ENCODE data around the gene BMPR1B. TPM values are rescaled to one million over a fixed set of nuclear protein-coding genes. Genes with fewer than 3 reads are reported as not detected.

The BMPR1B gene
- total and polyA plus RNA-seq, 2 of the 8 experiments (the other 6 are each of a cell fraction or from before 2014, with no cell fraction given) = 0.14 to 1.1 TPM

DNA sequence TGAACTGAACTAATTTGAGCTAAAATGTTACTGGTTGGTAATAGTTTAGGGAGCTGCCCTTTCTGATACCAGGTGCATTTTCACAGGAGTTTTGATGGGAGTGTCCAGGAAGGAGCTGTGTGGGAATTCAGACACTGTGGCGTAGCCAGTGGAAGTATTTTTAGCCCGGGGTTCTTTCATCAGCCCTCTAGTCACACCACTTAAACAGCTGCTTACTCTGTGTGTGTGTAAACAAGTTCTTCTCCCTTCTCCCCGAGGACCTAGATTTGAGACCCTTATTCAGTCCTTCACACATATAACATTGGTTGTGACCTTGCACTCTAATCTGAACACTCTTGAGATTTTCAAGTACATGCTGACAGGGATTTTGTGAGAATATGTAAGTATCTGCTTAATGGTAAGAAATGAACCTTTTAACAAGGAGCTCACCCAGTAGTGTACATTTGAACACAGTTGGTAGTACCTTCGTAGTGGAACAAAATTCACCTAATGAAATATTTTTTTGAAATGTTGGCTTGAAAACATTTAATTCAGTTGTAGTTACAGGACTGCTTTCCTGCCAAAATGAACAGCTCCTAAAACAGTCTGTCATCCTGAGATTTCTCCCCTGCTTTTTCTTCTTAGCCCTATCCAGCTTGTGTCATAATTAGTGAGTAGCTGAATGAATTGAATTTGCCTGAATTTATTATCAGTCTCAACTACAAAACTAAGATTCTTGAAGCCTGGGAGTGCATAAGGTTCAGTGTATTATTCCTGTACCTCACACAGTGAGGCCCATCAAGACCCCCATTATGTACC lies 61.8 kb downstream of the BMPR1B start:
- Histone ChIP-seq H3K27me3 (replicated peaks in 1 of 4; ENCODE audit: control insufficient read depth in 3 of 4, extremely low read depth in 1 of 4, insufficient read depth in 3 of 4, low read length in 3 of 4) (no peaks in the 10 kb centered on the region), H2BK12ac (ENCODE audit: low read depth, low read length) (no peak overlapping the region), H3K4me1 (replicated peaks in 1 of 4; ENCODE audit: control insufficient read depth in 3 of 4, insufficient read depth in 4 of 4, low read length in 3 of 4) (no peaks in the 10 kb centered on the region), H3K36me3 (ENCODE audit: control insufficient read depth in 2 of 4, insufficient read depth in 4 of 4, low read length in 3 of 4) (no peaks in the 10 kb centered on the region), H4K5ac (ENCODE audit: insufficient read length, low read depth, low read length) (no peak overlapping the region), H2BK120ac (replicated peaks; ENCODE audit: low read depth, low read length) (no peak overlapping the region), H3K4me3 (ENCODE audit: extremely low read depth in 1 of 4, insufficient read depth in 2 of 4, low read depth in 3 of 4, low read length in 4 of 4) (no peak overlapping the region), H4K8ac (ENCODE audit: extremely low read depth, insufficient read depth, low read length) (no peak overlapping the region), H4K20me1 (replicated peaks in 1 of 2; ENCODE audit: control insufficient read depth in 1 of 2, insufficient read depth in 2 of 2, low read length in 2 of 2) (no peaks in the 10 kb centered on the region), H3K23me2 (ENCODE audit: low read depth, low read length) (no peaks in the 10 kb centered on the region), H3K27ac (ENCODE audit: low read depth, low read length) (no peak overlapping the region), H3K9me3 (ENCODE audit: insufficient read depth in 2 of 2, low read depth in 1 of 2, low read length in 1 of 2) (no peaks in the 10 kb centered on the region), H3K14ac (ENCODE audit: insufficient read length) (no peak overlapping the region), H2BK15ac (ENCODE audit: low read length) (no peak overlapping the region), H2BK5ac (ENCODE audit: low read depth, low read length) (no peak overlapping the region), H2AFZ (ENCODE audit: low read length) (0 out of 2 replicates have a peak overlapping the region, but pooled peaks have one; percentile 42), H4K91ac (replicated peaks; ENCODE audit: insufficient read length, low read length) (no peak overlapping the region), H2BK20ac (ENCODE audit: low read length) (no peak overlapping the region), H3K4ac (replicated peaks; ENCODE audit: insufficient read length, low read depth, low read length) (no peak overlapping the region), H3K79me2 (ENCODE audit: control insufficient read depth in 1 of 2, insufficient read depth in 2 of 2, low read length in 2 of 2) (no peaks in the 10 kb centered on the region), H3K56ac (replicated peaks; ENCODE audit: insufficient read length, low read depth, low read length) (no peak overlapping the region), H3K79me1 (ENCODE audit: low read depth, low read length) (no peaks in the 10 kb centered on the region), H3K18ac (ENCODE audit: extremely low read depth, low read length) (no peak overlapping the region), H3K9ac (replicated peaks in 1 of 4; ENCODE audit: extremely low read depth in 1 of 4, low read depth in 3 of 4, low read length in 3 of 4) (no peak overlapping the region), H3K23ac (ENCODE audit: insufficient read length) (no peak overlapping the region), H2AK5ac (ENCODE audit: low read depth, low read length) (no peak overlapping the region), H3K4me2 (ENCODE audit: insufficient read depth in 1 of 2, low read depth in 2 of 2, low read length in 2 of 2) (no peak overlapping the region)
- 85% methylated on average over 4 of the region's 4 CpGs; no CpG with 5 or more reads in 1 of the 2 experiments for WGBS, 2 experiments (ENCODE audit: extremely low coverage in 1 of 2, insufficient coverage in 1 of 2, insufficient read length in 1 of 2, insufficient replicate concordance in 2 of 2, low coverage in 1 of 2, low lambda C conversion rate in 2 of 2, missing lambda C conversion rate in 1 of 2)
- ChIA-PET POLR2A (ENCODE audit: partially characterized antibody) (no interaction called here), CTCF (ENCODE audit: partially characterized antibody) (no interaction called here)
- DNase-seq (ENCODE audit: low read depth in 1 of 2, low spot score in 2 of 2) = no peak
- TF ChIP-seq TBP (IDR thresholded peaks at IDR 0.05; ENCODE audit: low read depth, low read length) = no peak
- no peak for FAIRE-seq

Measured in H1 (cell line).